Measurements from ENCODE around the gene SH3PXD2B.
"Not testable (repeated sequence)": the region's sequence is repeated elsewhere in the genome, so short reads cannot be mapped to it uniquely, and the experiment has no call there.

Gene SH3PXD2B

DNA sequence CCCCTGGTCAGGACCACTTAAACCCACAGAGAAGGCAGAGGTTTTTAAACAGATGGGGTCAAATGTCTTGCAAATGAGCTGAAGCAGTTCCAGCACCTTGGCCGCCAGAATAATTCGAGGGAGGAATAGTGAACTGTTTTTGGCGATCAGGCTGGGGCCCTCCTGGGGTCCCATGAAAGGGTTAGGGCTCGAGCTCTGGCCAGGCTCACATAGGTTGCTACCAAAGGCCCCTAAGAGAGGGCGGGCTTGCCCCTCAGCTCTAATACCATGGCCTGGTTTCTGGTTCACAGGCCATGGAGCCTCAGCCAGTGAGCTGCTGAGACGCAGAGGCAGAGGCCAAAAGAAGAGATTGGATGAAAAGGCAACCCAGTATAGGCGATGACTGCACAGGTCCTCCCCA, 96.0 kb downstream of the SH3PXD2B start:
- DNase-seq = no peak

GRCh38 chr5:172356527-172356926, 97.8 kb downstream of the SH3PXD2B start:
- no peak for DNase-seq

DNA sequence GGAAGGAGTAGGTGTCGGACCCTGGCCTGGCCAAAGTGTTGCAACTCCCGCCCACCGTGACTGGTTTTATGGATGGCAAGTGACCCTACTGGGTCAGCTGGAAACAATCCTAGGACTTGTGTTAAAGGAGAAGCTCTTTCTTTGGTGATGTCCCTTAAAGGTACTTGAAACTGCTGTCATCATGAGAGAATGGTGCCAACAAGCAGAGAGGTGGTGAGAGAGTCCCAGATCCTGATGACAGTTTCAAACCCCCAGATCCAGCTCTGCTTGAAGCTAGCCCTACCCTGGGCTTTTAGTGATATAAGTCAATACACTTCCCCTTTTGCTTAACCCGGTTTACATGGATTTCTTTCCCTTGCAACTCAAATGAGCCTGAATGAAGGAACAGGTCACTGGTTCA, 98.3 kb downstream of the SH3PXD2B start:
- no peak for DNase-seq

- no peak for DNase-seq
These were observed 100.5 kb downstream of the SH3PXD2B start for GRCh38 chr5:172353846-172354245.

DNA sequence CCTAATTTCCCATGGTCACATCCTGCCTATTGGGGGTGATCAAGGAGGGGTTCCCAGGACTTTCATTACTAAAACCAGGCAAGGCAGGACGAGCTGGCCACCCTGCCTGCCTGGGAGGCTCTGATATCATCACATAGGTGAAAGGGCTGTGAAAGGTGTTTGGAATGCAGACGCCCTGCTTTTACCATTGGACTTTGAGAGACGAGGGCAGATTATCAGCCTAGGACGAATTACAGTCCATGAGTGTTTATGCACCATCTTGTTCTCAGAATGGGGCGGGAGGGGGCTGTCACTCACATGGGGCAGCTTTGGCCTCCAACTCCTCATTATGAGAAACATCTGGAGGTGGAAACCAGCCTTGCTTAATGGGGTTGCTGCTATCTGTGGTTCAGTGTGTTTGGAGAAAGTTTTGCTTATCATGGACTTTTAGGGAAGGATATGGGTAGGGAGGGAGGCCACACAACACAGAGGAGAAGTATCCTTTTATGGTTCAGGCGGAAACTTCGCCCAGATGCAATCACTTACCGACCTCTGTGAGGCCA, 101.0 kb downstream of the SH3PXD2B start:
- DNase-seq = no peak

DNA sequence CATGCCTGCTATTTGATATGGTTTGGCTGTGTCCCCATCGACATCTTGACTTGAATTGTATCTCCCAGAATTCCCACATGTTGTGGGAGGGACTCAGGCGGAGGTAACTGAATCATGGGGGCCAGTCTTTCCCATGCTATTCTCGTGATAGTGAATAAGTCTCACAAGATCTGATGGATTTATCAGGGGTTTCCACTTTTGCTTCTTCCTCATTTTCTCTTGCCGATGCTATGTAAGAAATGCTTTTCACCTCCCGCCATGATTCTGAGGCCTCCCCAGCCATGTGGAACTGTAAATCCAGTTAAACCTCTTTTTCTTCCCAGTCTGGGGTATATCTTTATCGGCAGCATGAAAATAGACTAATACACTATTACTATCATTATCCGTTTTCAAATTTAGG, 101.8 kb downstream of the SH3PXD2B start:
- DNase-seq = not testable (repeated sequence)

GRCh38 chr5:172351240-172351778, 103.0 kb downstream of the SH3PXD2B start:
- DNase-seq = no peak

GRCh38 chr5:172350212-172351181, 103.8 kb downstream of the SH3PXD2B start:
- no peak for DNase-seq

- DNase-seq = not testable (repeated sequence)
These were observed 105.6 kb downstream of the SH3PXD2B start for GRCh38 chr5:172348733-172349132.

GRCh38 chr5:172348084-172348483, 106.2 kb downstream of the SH3PXD2B start:
- DNase-seq = no peak

DNA sequence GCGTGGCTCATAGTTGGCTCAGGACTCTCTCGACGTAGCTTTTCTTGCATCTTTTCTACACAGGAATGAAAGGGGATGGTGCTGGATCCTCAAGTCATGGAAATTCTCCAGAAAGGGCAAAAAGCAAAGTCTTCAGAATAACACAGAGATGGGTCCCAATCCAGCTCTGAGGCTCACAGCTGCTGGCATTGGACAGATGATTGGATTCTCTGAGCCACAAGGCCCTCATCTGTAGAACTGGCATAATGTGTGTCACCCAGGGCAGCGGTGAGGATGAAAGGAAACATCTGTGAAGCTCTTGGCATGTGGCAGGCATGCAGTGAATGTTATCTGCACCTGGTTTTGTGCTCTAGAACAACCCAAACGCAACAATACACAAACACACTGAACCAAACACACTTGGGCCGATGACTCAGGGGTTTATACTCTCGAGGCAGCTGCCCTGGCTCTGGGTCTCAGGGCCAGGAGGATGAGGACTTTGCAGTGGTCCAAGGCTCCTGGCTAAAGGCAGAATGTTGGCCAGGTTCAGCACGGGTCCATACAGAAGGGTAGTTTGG, 106.8 kb downstream of the SH3PXD2B start:
- no peak for DNase-seq

GRCh38 chr5:172345881-172346280, 108.4 kb downstream of the SH3PXD2B start:
- no peak for DNase-seq

DNA sequence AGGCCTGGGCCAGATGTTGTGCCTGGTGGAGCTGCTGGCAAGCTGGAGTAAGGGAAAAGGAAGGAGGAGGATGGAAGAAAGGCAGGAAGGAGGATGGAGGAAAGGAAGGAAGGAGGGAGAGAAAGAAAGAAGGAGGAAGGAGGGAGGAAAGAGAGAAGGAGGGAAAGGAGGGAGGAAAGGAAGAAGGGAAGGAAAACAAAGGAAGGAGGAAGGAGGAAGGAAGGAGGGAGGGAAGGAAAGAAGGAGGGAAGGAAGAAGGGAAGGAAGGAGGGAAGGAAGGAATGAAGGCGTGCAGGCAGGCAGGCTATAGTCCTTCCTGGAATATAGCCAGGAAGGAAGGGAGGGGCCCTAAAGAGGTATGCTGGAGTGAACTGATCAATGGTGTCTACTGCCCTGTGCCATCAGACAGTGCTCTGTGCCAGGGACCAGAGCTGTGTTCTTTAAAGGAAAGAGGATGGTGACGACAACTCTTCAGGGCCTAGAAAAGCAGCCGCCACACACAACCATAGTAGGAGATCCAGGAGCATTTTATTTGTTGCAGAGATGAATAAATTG, 109.4 kb downstream of the SH3PXD2B start:
- no peak for DNase-seq

- DNase-seq = no peak
These were observed 110.6 kb downstream of the SH3PXD2B start for GRCh38 chr5:172343741-172344140.

DNA sequence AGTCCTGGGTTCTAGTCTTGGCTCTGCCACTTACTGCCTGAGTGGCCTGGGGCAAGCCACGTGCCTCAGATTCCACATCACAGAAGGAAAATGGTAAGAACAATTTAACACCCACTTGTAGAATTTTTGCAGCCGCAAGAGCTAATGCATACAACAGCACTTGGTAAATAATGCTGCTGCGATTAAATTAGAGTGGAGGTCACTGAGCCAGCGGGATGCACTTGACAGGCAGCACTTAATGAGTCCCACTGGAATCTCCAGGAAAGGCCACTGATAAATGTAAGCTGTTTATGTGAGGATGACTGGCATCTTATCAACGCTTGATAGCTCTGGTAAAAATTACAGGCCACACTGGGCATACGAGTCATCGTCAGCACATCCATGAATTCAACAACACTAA, 111.4 kb downstream of the SH3PXD2B start:
- no peak for DNase-seq

- no peak for DNase-seq
These were observed 114.8 kb downstream of the SH3PXD2B start for GRCh38 chr5:172339264-172340180.

DNA sequence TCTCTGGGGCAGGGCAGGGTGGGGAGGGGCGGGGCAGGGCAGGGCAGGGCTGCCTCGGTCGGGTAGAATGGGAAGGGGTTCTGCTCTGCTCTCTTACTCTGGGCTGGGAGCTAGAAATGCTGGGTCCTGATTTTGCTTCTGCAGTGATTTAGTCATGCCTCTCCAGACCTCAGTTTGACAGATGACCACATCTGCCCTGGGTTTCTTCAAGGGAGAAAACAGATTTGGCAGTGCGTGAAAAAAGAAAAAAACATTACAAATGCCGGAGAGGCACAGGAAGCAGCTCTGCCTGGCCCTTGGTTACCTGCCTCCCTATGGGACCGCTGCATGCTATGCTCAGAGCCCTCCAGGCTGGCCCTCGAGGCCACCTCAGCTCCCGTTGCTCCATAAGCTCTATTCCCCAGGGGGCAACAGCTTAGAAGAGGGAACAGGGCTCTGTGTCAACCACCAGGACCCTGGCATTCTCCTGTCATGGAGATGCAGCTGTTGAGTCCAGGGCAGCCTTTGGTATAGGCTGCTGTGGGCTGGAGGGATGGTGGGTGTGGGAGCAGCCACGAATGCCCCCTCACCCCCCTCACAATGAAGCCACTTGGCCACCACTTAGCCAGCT, 117.5 kb downstream of the SH3PXD2B start:
- no peak for DNase-seq

- no peak for DNase-seq
These were observed 118.1 kb downstream of the SH3PXD2B start for GRCh38 chr5:172336264-172336663.

GRCh38 chr5:172335721-172336120, 118.6 kb downstream of the SH3PXD2B start:
- no peak for DNase-seq

DNA sequence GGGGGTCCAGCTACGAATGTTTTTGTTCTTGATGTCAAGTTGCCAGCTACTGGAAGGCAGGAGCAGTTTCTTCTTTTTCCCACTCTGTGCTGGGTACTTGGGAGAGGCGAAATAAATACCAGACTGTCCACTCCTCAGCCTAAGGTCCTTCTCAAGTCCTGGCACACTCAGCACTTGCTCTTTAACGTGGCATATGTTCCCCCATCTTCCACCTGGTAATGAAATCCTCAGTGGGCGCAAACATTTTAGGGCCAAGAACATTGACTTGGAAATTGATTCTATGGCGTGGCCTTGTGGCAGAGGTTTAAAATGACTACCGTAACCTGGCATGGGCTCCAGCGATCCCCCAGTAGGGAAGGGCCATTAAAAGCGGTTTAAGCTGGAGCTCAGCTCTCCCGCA, 119.7 kb downstream of the SH3PXD2B start:
- DNase-seq = no peak

GRCh38 chr5:172334196-172334595, 120.1 kb downstream of the SH3PXD2B start:
- no peak for DNase-seq

- not testable (repeated sequence) for DNase-seq
These were observed 127.4 kb downstream of the SH3PXD2B start for GRCh38 chr5:172326901-172327300.
